GM19023 (cell line): ENCODE data around the gene PSME1.

Source experiments
- ATAC-seq: cut with Tn5 transposase; IDR thresholded peaks from one replicate; pipeline ENCODE4 v1.9.1; 2021; ENCODE audit warnings: mild to moderate bottlenecking, moderate library complexity; ENCODE audit not compliant: unreplicated experiment

Gene PSME1

GRCh38 chr14:24127673-24128072 lies 8.3 kb upstream of the PSME1 start:
- no peak for ATAC-seq

DNA sequence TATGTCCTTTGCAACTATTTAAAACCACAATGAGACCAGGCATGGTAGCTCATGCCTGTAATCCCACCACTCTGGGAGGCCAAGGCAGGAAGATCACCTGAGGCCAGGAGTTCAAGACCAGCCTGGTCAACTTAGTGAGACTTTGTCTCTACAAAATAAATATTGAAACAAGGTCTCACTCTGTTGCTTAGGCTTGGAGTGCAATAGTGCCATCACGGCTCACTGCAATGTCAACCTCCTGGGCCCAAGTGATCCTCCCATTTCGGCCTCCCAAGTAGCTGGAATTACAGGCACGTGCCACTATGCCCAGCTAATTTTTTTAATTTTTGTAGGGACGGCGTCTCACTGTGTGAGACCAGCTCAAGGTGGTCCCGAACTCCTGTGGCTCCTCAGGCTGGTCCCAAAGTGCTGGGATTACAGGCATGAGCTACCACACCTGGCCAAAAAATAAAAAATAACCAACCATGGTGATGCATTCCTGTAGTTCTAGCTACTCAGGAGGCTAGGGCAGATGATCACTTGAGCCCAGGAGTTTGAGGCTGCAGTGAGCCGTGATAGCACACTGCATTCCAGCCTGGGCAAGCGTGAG lies 6.5 kb upstream of the PSME1 start:
- no peak for ATAC-seq

DNA sequence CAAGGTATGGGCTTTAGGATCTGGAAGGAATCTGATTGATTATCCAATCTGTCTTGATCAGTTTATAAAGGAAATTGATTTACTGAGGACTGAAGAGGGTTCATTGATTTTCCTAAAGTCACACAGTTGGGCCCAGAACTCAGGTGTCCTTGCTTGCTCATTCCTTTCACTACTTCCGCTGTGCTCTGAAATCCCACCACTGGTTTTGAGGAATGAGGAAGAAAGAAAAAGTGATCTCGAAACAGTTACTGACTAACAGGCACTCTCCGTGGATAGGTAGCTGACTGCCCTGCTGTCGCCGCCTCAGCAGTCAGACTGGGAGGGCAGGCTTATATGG lies 5.6 kb upstream of the PSME1 start, which contains the start of gene FITM1:
TSS of gene FITM1 (plus strand) at position 280 of the 337 bp plus-strand sequence. CDS start 905 bp downstream, outside the sequence.
- ATAC-seq: no peak

DNA sequence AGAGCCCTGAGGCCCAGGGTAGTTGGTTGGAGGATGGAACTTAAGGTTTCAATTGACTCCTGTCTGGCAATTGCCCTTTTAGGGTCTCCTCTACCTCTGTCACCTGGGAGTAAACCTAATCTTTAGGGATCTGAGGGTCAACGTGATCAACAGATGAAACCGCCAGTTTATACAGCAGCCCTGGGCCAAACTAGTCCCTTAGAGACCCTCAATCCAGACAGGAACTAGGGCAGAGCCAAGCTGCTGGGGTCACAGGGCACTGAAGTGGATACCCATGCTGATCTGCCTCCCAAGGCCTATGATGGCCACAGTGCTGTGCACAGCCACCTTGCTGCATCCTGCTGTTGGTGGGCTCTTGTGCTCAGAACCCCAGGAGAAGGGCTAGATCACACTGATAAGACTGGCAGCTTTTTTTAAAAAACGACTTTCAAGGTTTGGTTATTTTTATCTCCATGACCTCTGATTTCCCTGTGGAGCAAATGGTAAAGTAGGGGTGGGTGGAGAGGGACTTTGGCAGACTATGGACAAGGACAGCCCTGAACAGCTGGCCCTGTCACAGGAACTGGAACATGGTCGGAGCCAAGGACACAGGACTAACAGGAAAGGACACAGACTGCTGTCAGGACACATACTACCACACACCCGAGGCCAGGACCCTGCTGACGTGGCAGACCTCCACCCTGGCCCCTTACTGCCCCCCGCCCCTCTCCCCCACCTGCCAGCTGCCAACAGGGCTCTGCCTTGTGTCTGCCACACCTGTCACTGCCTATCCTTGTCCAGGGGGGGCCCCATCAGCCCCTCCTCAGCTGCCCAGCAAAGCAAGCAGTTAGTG lies 5.1 kb upstream of the PSME1 start:
- no peak for ATAC-seq

GRCh38 chr14:24131549-24131966 lies 4.4 kb upstream of the PSME1 start:
- no peak for ATAC-seq

DNA sequence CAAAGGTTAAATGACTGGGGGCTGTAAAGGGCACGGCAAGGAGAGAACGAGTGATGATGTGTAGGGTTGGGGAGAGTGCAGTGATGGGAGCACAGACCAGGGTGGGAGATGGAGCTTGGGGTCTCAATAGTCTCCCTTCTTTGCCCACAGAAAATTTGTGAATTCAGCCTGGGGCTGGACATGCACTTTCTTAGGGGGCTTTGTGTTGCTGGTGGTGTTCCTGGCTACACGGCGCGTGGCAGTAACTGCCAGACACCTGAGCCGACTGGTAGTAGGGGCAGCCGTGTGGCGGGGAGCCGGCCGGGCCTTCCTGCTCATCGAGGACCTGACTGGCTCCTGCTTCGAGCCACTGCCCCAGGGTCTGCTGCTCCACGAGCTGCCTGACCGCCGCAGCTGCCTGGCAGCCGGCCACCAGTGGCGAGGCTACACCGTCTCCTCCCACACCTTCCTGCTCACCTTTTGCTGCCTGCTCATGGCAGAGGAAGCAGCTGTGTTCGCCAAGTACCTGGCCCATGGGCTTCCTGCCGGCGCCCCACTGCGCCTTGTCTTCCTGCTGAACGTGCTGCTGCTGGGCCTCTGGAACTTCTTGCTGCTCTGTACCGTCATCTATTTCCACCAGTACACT lies 3.8 kb upstream of the PSME1 start:
- ATAC-seq: no peak

DNA sequence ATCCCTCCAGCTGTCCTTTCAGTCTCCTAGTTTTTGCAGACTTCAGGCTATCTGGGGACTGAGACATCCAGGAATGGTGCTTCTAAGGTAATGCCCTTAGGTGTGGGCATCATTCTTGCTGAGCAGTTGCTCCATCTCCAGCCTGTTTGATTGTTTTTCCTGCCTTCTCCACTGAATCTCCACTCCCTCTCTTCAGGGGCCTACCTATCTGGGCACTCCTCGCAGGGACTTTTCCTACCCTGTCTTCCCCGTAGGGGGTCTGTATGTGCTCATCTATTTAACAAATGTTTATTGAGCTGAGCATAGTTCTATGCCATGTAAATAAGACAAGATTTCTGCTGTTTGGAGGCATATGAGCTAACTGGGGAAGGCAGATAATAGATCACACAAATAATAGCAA lies 3.0 kb upstream of the PSME1 start:
- no peak for ATAC-seq

DNA sequence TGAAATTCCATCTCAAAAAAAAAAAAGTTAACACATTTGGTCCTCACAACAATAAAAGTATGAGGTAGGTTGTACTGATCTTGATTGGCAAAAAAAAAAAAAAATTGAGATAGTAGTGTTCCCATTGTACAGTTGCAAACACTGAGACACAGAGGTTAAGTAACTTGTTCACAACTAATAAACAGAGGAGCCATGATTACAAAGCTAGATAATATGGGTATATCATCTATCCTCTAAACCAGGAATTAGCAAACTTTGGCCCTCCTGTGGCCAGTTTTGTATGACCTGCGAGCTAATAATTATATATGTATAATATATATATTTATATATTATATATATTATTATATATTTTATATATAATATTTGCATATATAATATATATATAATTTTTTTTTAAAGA lies 2.3 kb upstream of the PSME1 start:
- ATAC-seq: no peak

- ATAC-seq: no peak
Measured at GRCh38 chr14:24135584-24135833, 485 bp upstream of the PSME1 start.

- ATAC-seq: no peak
Measured at GRCh38 chr14:24136684-24137528, 912 bp downstream of the PSME1 start.

DNA sequence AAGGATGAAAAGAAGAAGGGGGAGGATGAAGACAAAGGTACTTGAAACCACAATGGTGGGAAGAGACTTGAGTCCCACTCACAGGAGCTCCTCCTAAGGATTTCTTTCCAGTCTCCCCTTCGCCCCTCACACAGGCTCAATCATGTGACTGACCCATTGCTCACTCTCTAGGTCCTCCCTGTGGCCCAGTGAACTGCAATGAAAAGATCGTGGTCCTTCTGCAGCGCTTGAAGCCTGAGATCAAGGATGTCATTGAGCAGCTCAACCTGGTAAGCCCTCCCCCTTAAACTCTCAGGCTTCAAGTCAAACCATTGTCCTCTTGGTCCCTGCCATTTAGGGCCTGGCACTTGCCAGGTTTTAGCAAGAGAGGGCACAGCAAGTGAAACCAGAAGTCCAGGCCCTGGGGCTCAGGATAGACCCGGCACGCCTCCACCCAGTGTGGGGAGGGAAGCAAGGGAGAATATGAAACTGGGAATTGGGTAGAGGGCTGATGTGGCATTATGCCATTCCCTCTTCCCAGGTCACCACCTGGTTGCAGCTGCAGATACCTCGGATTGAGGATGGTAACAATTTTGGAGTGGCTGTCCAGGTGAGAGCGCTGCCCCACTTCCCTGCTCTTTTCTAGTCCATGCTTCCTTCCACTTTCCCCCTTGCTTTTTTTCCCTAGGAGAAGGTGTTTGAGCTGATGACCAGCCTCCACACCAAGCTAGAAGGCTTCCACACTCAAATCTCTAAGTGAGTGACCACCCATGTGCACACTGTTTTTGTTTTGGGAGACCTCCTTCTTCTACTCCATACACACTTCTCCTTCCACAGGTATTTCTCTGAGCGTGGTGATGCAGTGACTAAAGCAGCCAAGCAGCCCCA lies 1.8 kb downstream of the PSME1 start:
- ATAC-seq: no peak

- ATAC-seq: no peak
Measured at GRCh38 chr14:24138396-24139271, 2.6 kb downstream of the PSME1 start.

- no peak for ATAC-seq
Measured at GRCh38 chr14:24139272-24139934, 3.4 kb downstream of the PSME1 start.

DNA sequence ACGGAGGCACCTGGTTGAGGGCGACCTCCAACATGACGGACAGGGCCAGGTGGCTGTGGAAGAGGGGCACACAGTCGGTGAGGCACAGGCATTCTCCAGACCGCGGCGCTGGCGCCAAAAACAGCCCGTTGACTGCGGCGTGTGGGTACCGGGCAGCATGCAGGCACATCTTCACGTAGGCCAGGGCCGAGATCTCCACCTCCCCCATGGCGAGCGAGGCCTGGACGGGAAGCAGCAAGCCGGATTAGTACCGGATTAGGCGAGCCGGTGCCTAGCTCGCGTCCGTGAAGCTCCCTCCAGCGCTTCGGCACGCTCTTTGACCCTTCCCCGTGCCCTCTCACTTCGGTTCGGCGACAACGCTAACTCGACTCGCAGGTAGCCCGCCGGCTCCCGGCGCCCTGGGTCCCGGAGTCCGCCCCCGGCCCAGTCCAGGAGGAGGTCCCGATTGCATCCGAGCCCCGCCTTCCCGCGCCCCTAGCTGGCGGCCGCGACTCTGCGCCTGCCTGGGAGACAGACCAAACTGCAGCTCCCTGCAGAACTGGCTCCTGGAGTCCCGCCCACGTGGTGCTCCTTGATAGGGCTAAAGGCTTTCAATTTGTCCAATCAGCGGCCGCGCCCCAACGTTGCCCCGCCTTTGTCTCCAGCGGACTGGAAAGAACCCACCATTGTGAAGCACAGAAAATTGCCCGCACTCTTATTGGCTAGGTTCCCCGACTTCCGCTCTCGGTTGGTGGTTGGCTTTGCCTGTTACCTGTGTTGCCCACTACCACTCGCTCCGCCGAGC lies 5.3 kb downstream of the PSME1 start, which contains the start of gene EMC9:
TSS of gene EMC9 (minus strand) at position 495 of the 784 bp plus-strand sequence. CDS start at position 208, 287 bp downstream.
- ATAC-seq: peak; percentile 89

DNA sequence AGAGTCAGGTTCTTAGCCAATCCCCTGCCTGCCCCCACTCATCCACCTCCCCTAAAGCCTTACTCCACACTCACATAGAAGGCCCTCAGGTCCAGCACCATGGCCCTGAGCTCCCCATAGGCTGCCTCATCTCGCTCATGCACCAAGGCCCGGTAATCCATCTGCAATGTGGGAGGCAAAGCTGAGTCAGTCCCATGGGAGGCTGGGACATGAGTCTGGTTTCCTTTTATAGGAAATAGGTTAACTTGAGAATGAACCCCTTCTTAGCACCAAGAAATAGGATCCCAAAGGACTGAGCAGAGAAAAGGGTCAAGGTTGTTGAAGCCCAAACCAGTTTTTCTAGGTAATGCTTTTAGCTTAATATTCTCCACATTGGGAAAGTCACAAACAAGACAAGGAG lies 7.5 kb downstream of the PSME1 start:
- ATAC-seq: no peak

DNA sequence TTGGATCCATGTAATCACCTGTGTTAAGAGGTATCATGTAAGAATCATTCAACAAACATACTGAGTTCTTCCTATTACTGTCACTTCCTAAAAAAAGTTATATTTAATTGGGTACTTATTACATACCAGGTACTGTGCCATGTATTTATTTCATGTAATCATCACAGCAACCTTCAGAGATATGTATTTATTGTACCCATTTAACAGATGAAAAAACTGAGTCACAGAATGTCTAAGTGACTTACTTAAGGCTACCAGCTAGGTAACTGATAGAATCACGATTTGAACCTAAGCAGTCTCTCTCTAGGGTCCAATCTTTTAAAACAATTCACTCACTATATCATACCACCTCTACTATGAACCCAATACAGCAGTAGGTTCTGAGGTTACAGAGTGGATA lies 8.5 kb downstream of the PSME1 start:
- no peak for ATAC-seq

GRCh38 chr14:24145219-24145618 lies 9.2 kb downstream of the PSME1 start:
- no peak for ATAC-seq
